MCF 10A (cell line): ENCODE data around the gene ASB3. TPM values are rescaled to one million over a fixed set of nuclear protein-coding genes. Genes with fewer than 3 reads are reported as not detected.
"Not testable (repeated sequence)": the region's sequence is repeated elsewhere in the genome, so short reads cannot be mapped to it uniquely, and the experiment has no call there.

Experiments used
- BruUV-seq: library from RNA; stranded (reverse); fragments of 400-500 nt; replicated peaks from 2 replicates; lab custom pipeline; 2021; lab: Mats Ljungman, UMichigan
- CTCF ChIA-PET: fragments of 300-600 bp; sonication (Branson Sonifier 250); formaldehyde crosslinking; extraction: SDS; loops from one replicate; lab custom pipeline; 2021; ENCODE audit warnings: antibody characterized with exemption, inconsistent platforms; lab: Yijun Ruan, JAX
- POLR2A ChIA-PET: fragments of 300-600, 350-650 bp; sonication (Branson Sonifier 250); formaldehyde crosslinking; extraction: SDS; loops from one replicate; lab custom pipeline; 2020; ENCODE audit warnings: antibody characterized with exemption, inconsistent platforms; lab: Yijun Ruan, JAX
- DNase-seq: peaks from one replicate; pipeline ENCODE4 v3.0.0-alpha.2; 2018; ENCODE audit not compliant: unreplicated experiment
- H3K27ac Mint-ChIP-seq: one replicate; pipeline ENCODE4 v1.8.0; 2022; ENCODE audit warnings: mild to moderate bottlenecking, low read depth, mixed read lengths; ENCODE audit not compliant: unreplicated experiment
- H3K27me3 Mint-ChIP-seq: one replicate; pipeline ENCODE4 v1.8.0; 2022; ENCODE audit warnings: mixed read lengths; ENCODE audit not compliant: insufficient read depth, unreplicated experiment
- H3K36me3 Mint-ChIP-seq: one replicate; pipeline ENCODE4 v1.8.0; 2022; ENCODE audit warnings: mild to moderate bottlenecking, moderate library complexity, mixed read lengths; ENCODE audit not compliant: insufficient read depth, unreplicated experiment
- H3K4me1 Mint-ChIP-seq: one replicate; pipeline ENCODE4 v1.8.0; 2022; ENCODE audit warnings: mixed read lengths; ENCODE audit not compliant: insufficient read depth, unreplicated experiment
- H3K4me3 Mint-ChIP-seq: one replicate; pipeline ENCODE4 v1.8.0; 2022; ENCODE audit warnings: mild to moderate bottlenecking, moderate library complexity, mixed read lengths; ENCODE audit not compliant: unreplicated experiment
- H3K9me3 Mint-ChIP-seq: one replicate; pipeline ENCODE4 v1.8.0; 2022; ENCODE audit warnings: mixed read lengths; ENCODE audit not compliant: unreplicated experiment
- intact Hi-C: fragments of 100-400 bp; cut with micrococcal nuclease; formaldehyde crosslinking; loops from 2 replicates; pipeline ENCODE4 v1.14.1; 2022
- total RNA-seq: library from RNA; stranded (reverse); gene quantifications from 2 replicates; pipeline ENCODE4 v1.2.3, GENCODE V29; 2022
- TF ChIP-seq, protein P1 (sequence below): fragments of 200-600 bp; IDR thresholded peaks from one replicate; pipeline ENCODE4 v1.8.0; 2022; ENCODE audit warnings: antibody characterized with exemption, mild to moderate bottlenecking; ENCODE audit not compliant: unreplicated experiment

ASB3 gene
- total RNA-seq, 1 experiment from 2014 or later = 19.7 TPM

DNA sequence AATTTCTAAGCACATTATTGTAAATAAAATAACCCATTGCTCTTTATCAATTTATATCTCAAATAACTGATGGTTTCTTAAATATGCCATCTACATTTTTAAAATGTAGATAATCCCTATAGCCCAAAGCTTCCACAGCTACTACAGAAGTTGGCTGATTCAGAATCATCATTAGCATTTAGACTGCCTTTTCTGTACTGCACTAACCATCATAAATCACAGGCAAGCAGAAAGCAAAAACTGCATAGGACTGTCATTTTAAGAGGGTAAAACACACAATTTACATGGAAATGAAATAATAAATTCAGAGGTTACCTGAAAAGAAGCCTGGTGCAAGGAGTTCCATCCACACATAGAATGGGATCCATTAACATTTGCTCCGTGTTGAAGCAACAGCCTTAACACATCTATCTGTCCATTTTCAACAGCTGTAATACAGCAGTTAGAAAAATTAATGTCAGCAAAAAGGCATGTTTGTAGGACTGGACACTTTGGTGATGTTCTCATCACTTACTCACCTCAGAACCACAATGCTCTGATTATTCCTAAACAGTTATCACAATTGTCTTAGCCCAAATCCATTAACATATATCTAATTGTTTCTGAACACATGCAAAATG, 57.5 kb downstream of the ASB3 start:
- Mint-ChIP-seq H3K9me3 (no peaks in the 10 kb centered on the region), H3K36me3 (peaks cover 24% of the 10 kb centered on the region), H3K4me1 (no peaks in the 10 kb centered on the region), H3K27ac (no peak overlapping the region), H3K27me3 (no peaks in the 10 kb centered on the region), H3K4me3 (no peak overlapping the region)
- TF ChIP-seq, protein P1, sequence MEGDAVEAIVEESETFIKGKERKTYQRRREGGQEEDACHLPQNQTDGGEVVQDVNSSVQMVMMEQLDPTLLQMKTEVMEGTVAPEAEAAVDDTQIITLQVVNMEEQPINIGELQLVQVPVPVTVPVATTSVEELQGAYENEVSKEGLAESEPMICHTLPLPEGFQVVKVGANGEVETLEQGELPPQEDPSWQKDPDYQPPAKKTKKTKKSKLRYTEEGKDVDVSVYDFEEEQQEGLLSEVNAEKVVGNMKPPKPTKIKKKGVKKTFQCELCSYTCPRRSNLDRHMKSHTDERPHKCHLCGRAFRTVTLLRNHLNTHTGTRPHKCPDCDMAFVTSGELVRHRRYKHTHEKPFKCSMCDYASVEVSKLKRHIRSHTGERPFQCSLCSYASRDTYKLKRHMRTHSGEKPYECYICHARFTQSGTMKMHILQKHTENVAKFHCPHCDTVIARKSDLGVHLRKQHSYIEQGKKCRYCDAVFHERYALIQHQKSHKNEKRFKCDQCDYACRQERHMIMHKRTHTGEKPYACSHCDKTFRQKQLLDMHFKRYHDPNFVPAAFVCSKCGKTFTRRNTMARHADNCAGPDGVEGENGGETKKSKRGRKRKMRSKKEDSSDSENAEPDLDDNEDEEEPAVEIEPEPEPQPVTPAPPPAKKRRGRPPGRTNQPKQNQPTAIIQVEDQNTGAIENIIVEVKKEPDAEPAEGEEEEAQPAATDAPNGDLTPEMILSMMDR = no peak
- no peak for DNase-seq
- ChIA-PET CTCF (interaction anchor here (0.5 to 1.3 kb wide), 3 partner anchors 10 to 119 kb away, joined by 3 to 4 read pairs (median 3); no protein-coding TSS in a partner anchor), POLR2A (interaction anchor here (1.4 kb wide), 1 partner anchor 10 kb away, joined by 4 read pairs; no protein-coding TSS in a partner anchor)
- no TSS peak for BruUV-seq
- intact Hi-C loops = no loop called here

DNA sequence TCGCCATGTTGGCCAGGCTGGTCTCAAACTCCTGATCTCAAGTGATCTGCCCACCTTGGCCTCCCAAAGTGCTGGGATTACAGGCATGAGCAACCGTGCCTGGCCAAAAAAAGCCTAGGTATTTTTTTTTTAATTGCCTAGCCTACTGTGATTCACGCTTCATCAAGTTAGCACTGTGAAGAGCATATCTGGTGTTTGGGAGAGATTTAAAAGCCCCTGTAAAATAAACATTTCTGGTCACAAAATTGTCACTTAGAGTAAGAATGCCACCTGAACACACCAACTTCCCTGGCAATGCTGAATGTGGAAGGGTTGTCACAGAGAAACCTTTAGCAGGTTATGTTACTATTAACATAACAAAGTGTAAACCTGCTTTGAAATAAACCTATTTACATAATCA, 58.8 kb downstream of the ASB3 start:
- H3K4me1 Mint-ChIP-seq = no peaks in the 10 kb centered on the region
- TF ChIP-seq, protein P1 = no peak
- no peak overlapping the region for H3K27ac Mint-ChIP-seq
- POLR2A ChIA-PET = interaction anchor here (0.7 to 1.4 kb wide), 2 partner anchors 11 to 50 kb away, joined by 3 to 4 read pairs; no protein-coding TSS in a partner anchor
- no peak for DNase-seq
- BruUV-seq = no TSS peak
- CTCF ChIA-PET = interaction anchor here (0.7 kb wide), 1 partner anchor 87 kb away, joined by 4 read pairs; no protein-coding TSS in a partner anchor
- no peaks in the 10 kb centered on the region for H3K9me3 Mint-ChIP-seq
- H3K36me3 Mint-ChIP-seq = peaks cover 17% of the 10 kb centered on the region
- intact Hi-C loops = no loop called here
- H3K27me3 Mint-ChIP-seq = no peaks in the 10 kb centered on the region
- H3K4me3 Mint-ChIP-seq = no peak overlapping the region

DNA sequence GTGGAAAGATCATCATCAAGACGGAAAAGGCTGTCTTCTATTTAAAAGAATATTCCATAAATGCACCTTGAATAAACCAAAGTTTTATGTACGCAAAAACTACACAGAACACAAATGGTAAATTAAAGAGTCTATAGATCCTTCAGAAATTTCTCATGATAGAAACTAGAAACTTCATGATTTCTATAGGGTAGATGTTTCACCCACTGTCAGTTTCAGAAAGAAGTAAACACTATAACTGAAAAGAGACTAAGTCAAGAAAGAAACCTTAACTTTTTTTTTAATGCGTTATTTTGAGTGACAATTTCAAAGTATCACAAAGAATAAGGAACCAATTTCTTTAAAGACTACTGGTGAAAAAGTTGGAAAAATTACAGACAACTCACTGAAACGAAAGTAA, 61.1 kb downstream of the ASB3 start:
- CTCF ChIA-PET = interaction anchor here (0.6 kb wide), 1 partner anchor 26 kb away, joined by 3 read pairs; no protein-coding TSS in a partner anchor
- POLR2A ChIA-PET = interaction anchor here (0.7 kb wide), 1 partner anchor 47 kb away, joined by 3 read pairs; no protein-coding TSS in a partner anchor

DNA sequence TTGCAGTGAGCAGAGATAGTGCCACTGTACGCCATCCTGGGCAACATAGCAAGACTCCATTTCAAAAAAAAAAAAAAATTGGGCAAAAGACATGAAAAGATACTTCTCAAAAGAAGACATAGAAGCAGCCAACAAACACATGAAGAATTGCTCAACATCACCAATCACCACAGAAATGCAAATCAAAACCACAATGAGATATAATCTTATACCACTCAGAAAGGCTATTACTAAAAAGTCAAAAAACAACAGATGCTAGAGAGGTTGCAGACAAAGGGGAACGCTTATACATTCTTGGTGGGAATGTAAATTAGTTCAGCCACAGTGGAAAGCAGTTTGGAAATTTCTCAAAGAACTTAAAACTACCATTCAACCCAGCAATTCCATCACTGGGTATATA, 62.2 kb downstream of the ASB3 start:
- peaks cover 17% of the 10 kb centered on the region for H3K36me3 Mint-ChIP-seq
- POLR2A ChIA-PET = interaction anchor here (0.6 kb wide), 1 partner anchor 184 kb away, joined by 3 read pairs; no protein-coding TSS in a partner anchor
- DNase-seq = no peak

More for the DNA sequence above, 61.1 kb downstream of the ASB3 start:
- intact Hi-C loops = no loop called here
- H3K9me3 Mint-ChIP-seq = no peaks in the 10 kb centered on the region
- no peaks in the 10 kb centered on the region for H3K27me3 Mint-ChIP-seq
- H3K27ac Mint-ChIP-seq = no peak overlapping the region
- no peaks in the 10 kb centered on the region for H3K4me1 Mint-ChIP-seq
- peaks cover 17% of the 10 kb centered on the region for H3K36me3 Mint-ChIP-seq
- TF ChIP-seq, protein P1 = no peak
- no peak for DNase-seq
- BruUV-seq = no TSS peak
- H3K4me3 Mint-ChIP-seq = no peak overlapping the region

DNA sequence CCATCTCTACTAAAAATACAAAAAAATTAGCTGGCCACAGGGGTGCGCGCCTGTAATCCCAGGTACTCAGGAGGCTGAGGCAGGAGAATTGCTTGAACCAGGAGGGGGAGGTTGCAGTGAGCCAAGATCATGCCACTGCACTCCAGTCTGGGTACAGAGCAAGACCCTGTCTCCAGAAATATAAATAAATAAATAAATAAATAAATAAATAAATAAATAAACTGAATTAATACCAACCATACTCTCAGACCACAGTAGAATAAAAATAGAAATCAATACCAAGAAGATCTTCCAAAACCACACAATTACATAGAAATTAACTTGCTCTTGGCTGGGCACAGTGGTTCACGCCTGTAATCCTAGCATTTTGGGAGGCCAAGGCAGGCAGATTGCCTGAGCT, 65.8 kb downstream of the ASB3 start:
- H3K27me3 Mint-ChIP-seq = not testable (repeated sequence)

More for the DNA sequence above, 62.2 kb downstream of the ASB3 start:
- Mint-ChIP-seq H3K9me3 (no peaks in the 10 kb centered on the region), H3K27me3 (no peaks in the 10 kb centered on the region), H3K27ac (no peak overlapping the region), H3K4me3 (no peak overlapping the region), H3K4me1 (no peaks in the 10 kb centered on the region)
- CTCF ChIA-PET = interaction anchor here (0.7 kb wide), 1 partner anchor 828 kb away, joined by 4 read pairs; no protein-coding TSS in a partner anchor
- intact Hi-C loops = no loop called here
- no TSS peak for BruUV-seq
- TF ChIP-seq, protein P1 = no peak

More for the DNA sequence above, 65.8 kb downstream of the ASB3 start:
- DNase-seq, H3K36me3 Mint-ChIP-seq, POLR2A ChIA-PET, BruUV-seq, H3K4me3 Mint-ChIP-seq, intact Hi-C loops, H3K27ac Mint-ChIP-seq, H3K4me1 Mint-ChIP-seq, H3K9me3 Mint-ChIP-seq: not testable (repeated sequence)
- CTCF ChIA-PET = interaction anchor here (0.7 kb wide), 1 partner anchor 548 kb away, joined by 4 read pairs; no protein-coding TSS in a partner anchor
